CD4-positive, alpha-beta T cell treated with Interleukin-10 for 1 hour (primary cell): ENCODE results near the gene KMT2B.

ENCODE experiments used
- DNase-seq: peaks from one replicate; pipeline ENCODE4 v3.0.0-alpha.2; 2020

The KMT2B gene

GRCh38 chr19:35744430-35745327 is 26.9 kb downstream of the KMT2B start:
- DNase-seq, result peak; percentile 96

DNA sequence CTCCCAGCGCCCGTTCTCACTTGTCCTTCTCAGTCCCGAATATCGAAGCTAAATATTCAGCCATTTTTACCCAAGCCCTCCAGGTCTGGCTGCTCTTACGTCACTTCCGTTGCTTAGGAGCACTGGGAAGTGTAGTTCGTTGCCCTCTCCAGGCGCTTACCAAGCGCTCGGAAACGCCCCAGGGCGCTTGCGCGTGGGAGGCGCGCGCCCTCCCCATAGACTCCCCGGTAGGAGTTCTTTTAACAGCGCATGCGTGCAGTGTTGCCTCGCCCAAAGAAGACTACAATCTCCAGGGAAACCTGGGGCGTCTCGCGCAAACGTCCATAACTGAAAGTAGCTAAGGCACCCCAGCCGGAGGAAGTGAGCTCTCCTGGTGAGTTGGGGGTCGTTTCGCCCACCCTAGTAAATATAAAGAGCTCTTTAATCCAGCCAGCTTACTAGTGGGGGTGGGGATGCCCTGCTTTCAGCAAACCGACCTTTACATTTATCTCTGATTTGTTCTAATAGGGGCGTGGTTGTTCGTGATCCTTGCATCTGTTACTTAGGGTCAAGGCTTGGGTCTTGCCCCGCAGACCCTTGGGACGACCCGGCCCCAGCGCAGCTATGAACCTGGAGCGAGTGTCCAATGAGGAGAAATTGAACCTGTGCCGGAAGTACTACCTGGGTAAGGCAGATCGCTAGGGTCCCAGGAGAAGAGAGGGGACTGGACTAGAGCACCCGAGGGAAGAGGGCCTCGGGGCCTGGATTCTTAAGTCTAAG is 27.7 kb downstream of the KMT2B start, which contains the start of the genes PSENEN and U2AF1L4:
TSS of gene PSENEN (plus strand) at position 324 of the 759 bp plus-strand sequence. CDS start at position 604, 280 bp downstream.
TSS of gene U2AF1L4 (minus strand) at position 91 of the 759 bp plus-strand sequence. CDS start at position 64, 27 bp downstream.
- peak; percentile 99 for DNase-seq

DNA sequence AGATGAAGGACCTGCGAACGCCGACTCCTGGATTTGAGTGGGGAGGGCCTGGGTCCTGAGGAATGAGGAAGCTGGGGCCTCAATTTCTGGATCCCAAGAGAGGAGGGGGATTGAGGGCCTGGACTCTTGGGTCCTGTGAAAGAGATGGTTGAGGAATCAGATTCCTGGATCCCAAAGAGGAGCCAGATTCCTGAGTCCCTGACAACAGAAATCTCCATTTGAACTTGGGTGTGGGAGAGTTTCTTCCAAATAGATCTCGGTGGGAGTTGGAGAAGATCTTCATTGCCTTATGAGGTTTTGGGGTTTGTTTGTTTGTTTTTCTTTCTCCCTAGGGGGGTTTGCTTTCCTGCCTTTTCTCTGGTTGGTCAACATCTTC is 28.3 kb downstream of the KMT2B start:
- DNase-seq, result no peak

DNA sequence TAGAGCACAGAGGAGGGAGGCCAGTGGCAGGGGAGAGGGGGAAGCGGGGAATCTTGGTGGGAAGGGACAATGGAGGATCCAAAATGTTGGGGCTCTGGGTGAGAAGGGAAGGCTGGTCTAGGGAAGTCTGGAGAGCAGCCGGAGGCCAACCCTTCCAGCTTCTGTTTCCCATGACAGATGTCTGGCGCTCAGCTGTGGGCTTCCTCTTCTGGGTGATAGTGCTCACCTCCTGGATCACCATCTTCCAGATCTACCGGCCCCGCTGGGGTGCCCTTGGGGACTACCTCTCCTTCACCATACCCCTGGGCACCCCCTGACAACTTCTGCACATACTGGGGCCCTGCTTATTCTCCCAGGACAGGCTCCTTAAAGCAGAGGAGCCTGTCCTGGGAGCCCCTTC is 28.7 kb downstream of the KMT2B start:
- no peak for DNase-seq

DNA sequence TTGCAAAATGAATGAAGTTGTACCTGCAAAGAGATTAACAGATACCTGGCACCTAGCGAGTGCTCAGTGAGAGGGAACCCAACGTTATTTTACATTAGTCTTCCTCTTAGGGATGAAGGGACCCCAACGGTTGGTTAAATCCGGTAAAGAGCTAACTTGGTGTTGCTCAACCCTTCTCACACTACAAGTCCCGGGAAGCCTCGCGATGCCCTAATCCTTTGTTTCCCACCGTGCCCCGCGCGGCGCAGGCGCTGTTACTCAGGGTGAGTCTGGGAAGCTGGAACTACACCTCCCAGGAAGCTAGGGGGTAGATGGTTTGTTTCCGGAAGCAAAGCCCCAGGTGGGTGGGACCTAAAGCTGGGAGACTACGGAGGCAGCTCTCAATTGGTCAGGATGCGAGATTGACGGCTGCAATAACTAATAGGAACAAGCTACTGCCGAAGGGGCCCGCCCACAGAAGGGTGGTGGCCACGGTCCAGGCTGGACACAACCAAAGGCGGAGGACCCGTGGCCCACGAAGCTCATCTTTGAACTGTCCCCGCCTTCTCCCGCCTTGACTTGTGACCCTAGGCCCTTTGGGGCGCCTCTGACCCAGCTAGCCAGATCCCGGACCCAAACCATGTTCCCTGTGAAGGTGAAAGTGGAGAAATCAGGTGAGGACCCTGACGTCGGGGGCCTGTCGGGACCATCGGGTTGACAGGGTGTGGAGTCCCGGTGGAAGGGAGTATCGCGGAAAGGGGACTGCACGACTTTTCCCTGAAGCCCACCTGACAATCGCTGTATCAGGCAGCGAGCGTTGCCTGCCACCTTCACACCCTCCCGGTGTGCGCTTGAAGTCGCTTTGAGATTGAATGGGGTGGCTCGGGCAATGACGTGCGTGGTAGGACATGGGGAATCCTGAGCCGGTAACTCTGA is 30.6 kb downstream of the KMT2B start, which contains the start of gene LIN37:
TSS of gene LIN37 (plus strand) at position 471 of the 915 bp plus-strand sequence. CDS start at position 620, 149 bp downstream.
- peak; percentile 100 for DNase-seq

- DNase-seq, result no peak
These were observed 32.4 kb downstream of the KMT2B start for GRCh38 chr19:35750167-35750566.

GRCh38 chr19:35751839-35752745 is 34.3 kb downstream of the KMT2B start:
- DNase-seq, result no peak

DNA sequence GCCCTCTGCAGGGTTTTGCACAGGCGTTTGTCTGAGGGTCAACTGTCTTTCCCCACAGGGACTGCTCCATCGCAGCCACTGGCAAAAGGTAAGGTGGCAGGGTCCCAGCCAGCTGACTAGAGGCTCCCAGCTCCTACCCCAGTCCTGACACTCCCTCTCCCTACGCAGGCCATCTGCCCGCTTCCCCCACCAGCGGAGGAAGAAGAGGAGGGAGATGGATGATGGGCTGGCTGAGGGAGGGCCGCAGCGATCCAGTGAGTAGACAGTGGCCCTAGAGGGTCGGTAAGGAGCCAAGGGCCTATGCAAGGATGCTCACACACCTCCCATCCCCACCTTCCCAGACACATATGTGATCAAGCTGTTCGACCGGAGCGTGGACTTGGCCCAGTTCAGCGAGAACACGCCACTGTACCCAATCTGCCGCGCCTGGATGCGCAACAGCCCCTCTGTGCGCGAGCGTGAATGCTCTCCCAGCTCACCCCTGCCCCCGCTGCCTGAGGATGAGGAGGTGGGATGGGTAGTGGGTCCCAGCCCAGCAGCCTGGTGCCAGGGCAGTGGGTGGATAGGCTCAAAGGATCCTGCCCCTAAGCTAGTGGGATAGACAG is 35.0 kb downstream of the KMT2B start:
- DNase-seq, result no peak

- DNase-seq, result no peak
These were observed 36.0 kb downstream of the KMT2B start for GRCh38 chr19:35753634-35754369.

- no peak for DNase-seq
These were observed 36.7 kb downstream of the KMT2B start for GRCh38 chr19:35754370-35755130.

- no peak for DNase-seq
These were observed 37.3 kb downstream of the KMT2B start for GRCh38 chr19:35755131-35755549.

DNA sequence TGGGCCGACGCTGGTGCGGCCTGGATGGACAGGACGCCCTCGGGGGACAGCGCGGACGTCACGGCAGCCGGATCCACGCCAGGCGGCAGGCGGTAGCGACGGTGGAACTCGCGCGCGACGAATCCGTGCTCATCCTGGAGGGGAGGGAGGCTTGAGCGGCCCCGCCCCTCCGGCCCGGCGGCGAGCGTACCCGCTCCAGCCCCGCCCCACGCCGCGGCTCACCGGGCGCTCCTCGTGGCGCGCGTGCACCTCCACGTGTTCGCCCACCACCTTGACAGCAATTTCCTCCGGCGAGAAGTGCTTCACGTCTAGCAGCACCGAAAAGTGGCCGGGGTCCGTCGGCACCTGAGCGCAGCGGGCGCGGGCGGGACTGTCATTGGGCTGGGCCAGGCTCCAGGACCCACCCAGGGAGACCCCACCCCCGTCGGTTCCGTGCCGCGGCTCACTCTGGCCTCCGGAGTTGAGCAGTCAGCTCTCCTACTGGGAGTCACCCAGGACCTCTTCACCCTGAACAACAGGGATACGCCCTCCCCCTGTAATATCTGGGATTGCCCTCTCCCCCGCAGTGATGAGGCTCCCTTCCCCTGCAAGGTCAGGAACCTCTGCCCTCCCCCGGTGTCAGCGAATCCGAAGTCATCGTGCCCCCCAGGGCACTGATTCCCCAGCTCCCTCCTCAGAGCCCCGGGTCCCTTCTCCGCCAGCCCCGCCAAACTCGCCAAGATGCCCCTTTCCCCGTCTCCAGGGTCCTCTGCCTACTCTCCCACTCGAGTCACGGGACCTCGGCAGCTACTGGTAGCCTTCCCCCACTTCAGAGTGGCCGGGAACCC is 38.0 kb downstream of the KMT2B start:
- DNase-seq, result peak; percentile 72

DNA sequence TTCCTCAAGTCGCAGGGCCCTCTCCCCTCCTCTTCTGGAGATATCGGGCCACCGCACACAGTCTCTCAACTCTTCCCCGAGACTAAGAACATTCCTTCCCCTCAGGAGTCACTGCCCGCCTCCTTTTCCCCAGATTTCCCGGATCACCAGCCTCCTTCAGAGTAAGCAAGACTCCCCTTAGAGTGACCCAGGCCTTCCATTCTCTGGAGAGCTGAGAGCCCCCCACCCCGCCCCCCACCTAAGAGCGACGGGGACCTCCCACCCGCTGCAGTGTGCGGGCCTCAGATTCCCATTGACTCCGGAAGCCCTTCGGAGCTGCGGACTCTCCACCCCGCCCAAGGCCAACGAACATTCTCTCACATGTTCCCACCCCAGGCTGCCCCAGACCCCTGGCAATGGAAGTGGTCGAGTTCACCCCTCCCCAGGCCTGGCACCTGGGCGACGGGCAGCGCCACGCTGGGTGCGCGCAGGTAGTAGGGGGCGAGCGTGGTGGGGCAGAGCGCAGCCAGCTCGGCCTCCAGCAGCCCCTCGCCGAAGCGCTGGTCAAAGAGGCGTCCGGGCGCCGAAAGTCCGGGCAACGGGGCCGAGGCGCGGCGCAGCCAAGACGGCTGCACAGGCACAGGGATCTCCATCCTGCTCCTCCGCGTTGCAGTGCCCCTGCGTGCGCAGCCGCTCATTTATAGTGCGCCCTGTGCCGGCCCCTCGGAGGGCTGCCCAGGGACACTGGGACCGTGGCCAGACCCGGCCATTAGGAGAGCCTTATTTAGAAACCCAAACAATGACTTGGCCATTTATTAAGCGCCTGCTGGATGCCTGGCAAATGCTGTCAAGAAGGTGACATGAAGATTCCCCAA is 38.8 kb downstream of the KMT2B start, which contains the start of gene HSPB6:
TSS of gene HSPB6 (minus strand) at position 653 of the 854 bp plus-strand sequence. CDS start at position 632, 21 bp downstream.
- no peak for DNase-seq

DNA sequence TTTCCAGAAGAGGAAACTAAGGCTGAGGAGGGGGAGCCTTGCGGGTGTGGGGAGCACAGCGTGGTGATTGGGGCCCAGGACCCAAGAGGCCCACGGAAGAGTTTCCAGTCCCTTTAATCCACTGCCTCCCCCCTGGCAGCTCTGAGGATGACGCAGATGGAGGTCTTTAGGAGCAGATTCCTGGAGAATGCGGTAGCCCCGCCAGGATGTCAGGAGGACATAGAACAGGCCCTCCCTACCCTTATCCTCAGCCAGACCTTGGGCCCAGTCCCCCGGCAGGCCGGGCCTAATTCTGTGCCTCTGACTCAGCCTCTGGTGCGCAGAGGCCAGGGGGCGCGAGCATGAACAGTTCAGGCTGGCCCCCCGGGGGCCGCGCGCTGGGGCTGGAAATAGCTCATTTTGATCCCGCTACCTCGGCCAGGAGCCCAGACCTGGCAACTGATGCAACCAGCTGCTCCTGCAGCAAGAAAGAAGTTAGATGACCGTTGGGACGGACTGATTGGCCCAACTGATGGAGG is 39.5 kb downstream of the KMT2B start:
- no peak for DNase-seq

GRCh38 chr19:35757749-35758608 is 40.2 kb downstream of the KMT2B start, which contains the start of gene PROSER3:
Gene PROSER3, plus strand, starts transcription at chr19:35758176. Its CDS starts 40 bp downstream, at chr19:35758216.
- peak; percentile 100 for DNase-seq

- no peak for DNase-seq
These were observed 41.9 kb downstream of the KMT2B start for GRCh38 chr19:35759697-35760096.
